Fibroblast of skin of left biceps (primary cell): ENCODE results near the gene EFNA3.
"Not testable (repeated sequence)": the region's sequence is repeated elsewhere in the genome, so short reads cannot be mapped to it uniquely, and the experiment has no call there.

Experiments used
- DNase-seq, 2 experiments: peaks; one replicate each; pipeline ENCODE4 v3.0.0-alpha.2; 2013; ENCODE audit warnings: low read depth in 2 of 2

EFNA3 gene

DNA sequence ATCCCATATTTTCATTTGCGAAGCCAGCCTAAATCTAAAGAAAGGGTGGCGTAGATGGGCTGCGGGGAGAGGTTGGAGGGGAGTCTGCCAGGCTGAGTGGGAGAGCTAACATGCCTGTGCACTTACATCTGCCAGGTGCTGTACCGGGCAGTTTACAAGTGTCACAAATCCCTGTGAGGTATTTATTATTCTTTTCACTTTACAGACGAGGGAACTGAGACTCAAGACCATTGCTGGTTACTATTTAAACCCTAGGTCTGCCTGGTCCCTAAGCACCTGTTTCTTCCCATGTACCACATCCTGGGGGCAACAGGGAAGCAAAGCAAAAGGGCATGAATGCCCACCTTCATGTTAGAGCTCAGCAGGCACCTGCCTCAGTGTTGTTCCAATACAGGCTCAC lies 29.7 kb downstream of the EFNA3 start:
- no peak for DNase-seq

DNA sequence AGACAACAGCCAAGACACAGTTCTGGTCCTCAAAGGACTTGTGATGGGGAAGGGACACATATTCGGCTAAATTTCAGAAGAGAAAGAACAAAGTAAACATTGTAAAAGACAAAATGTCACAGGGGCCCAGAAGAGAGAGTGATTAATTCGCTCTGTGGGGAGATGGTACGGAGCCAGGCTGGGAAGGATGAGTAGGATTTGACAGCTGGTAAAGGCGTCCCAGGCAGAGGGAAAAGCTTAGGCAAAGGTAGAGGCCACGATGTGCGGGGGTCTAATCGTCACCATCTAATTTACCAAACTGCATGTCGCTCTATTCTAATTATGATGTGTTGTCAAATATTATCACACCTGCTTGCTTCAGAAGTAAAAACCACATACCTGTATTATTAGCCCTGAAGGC lies 31.7 kb downstream of the EFNA3 start:
- DNase-seq = no peak

- no peak for DNase-seq
Observed at GRCh38 chr1:155110826-155111225, 32.2 kb downstream of the EFNA3 start.

- no peak for DNase-seq
Observed at GRCh38 chr1:155113450-155113980, 34.9 kb downstream of the EFNA3 start.

GRCh38 chr1:155116113-155116764 lies 37.6 kb downstream of the EFNA3 start:
- no peak for DNase-seq

DNA sequence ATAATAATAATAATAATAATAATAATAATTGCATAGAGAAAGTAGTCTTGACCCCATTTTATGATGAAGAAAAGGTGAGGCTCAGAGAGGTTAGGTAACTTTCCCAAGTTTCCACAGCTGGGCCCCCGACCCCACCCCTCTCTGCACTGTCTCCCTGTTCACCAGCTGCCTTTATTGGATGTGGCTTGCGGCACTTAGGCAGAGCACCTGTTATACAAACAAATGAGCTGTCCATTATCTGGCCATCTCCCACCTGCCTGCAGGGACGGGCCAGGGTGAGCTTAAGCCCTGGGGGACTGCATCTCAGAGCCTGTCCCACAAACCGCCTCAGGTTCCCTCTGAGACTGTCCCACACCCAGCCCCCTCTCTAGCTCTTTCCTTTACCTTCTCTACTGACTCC lies 39.0 kb downstream of the EFNA3 start:
- no peak for DNase-seq

GRCh38 chr1:155118090-155118489 lies 39.5 kb downstream of the EFNA3 start:
- DNase-seq = not testable (repeated sequence)

DNA sequence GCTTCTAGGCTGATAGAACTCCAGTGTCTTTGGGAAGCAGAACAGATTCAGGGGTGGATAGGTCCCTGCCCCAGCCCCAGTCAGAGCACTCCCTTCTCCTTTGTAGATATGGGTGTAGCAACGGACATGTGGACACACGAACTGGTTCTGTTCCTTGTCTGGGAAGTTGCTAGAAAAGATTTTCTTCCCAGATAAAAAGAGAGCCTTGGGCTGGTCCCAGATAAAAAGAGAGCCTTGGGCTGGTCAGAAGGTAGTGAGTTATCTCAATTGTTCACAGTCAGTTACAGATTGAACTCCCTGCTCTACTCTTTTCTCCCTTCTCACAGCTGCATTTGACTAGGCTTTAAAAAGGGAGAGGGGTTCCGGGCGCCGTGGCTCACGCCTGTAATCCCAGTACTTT lies 41.6 kb downstream of the EFNA3 start:
- no peak for DNase-seq

DNA sequence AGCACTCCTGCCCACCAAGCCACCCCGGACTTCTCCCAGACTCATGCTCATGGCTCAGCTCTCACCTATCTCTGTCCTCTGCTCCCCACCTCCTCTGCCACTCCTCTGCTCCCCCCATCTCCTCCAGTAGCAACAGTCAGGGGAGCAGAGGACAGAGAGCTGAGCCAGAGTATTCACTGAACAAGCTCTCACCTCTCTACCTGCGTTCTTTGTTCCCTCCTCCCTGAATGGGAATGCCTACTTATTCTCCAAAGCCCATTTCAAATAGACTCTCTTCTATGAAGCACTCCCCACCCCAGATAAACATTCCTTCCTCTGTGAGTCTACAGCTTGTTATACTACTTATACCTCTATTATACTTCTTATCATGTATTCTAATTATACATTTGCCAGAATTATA lies 42.6 kb downstream of the EFNA3 start:
- DNase-seq = no peak

GRCh38 chr1:155122308-155122707 lies 43.7 kb downstream of the EFNA3 start:
- no peak for DNase-seq

DNA sequence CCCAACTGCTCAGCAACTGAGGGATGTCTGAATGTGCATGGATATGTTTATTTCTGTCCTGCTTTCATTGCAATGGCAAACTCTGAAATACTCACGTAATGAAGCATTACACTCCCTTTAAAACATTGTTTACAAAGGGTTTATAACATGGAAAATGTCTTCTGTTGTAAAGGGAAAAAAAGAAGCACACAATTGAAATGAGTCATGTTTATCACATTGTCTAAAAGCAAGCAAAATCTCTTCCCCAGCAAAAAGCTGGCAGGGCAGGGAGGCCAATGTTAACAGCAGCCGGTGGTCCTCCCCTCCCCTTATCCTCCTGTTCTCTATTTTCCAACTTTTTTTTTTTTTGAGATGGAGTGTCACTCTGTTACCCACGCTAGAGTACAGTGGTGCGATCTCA lies 45.2 kb downstream of the EFNA3 start:
- no peak for DNase-seq

DNA sequence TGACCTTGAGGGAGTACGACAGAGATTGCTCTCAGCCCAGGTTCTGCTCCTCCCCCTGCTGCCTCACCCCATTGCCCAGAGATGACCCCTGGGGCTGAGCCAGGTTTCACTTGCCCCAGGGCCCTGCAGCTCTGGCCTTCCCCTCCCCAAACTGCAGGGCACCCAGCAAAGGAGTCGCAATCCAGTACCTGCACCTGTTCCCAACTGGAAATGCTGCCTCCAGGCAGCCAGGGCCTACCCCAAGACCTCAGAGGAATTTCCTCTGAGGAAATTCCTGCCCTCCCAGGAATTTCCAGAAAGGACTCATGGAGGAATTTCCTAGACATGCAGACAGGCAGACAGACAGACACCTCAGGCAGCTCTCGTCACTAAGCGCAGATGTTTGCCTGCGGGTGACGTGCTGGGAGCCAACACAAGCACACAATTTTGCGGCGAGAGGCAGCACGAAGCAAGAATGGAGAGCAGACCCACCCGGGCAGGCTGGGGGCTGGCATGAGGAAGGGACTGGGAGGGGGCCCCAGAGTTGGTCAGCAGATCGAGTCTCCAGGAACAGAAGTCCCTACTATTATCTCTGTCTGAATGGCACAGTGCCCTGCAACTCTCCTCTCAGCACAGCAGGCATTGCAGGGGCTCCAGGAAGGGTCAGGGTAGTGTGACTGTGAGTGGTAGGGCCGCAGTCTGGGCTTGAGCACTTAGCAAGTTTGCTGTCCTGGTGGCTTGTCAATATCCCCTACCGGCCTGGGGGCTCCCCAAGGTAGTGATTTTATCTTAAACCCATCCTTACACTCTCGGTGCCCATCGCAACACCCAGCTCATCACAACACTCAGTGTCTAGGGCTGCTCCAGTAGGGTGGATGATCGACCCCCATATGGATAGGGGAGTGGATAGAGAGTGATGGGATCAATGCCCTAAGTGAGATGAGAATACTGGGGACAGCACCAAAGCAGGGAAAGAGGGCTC lies 46.1 kb downstream of the EFNA3 start:
- DNase-seq = no peak

GRCh38 chr1:155125511-155125945 lies 46.9 kb downstream of the EFNA3 start:
- no peak for DNase-seq

- DNase-seq = no peak
Observed at GRCh38 chr1:155125946-155126555, 47.4 kb downstream of the EFNA3 start.

- no peak for DNase-seq
Observed at GRCh38 chr1:155126556-155127104, 48.0 kb downstream of the EFNA3 start.

- DNase-seq = no peak
Observed at GRCh38 chr1:155127105-155127966, 48.7 kb downstream of the EFNA3 start, which contains the start of gene EFNA1. Gene EFNA1, plus strand, starts transcription at chr1:155127876. Its CDS starts 102 bp downstream, at chr1:155127978.

GRCh38 chr1:155127967-155128754 lies 49.5 kb downstream of the EFNA3 start:
- no peak for DNase-seq

- no peak for DNase-seq
Observed at GRCh38 chr1:155128755-155129473, 50.3 kb downstream of the EFNA3 start.

DNA sequence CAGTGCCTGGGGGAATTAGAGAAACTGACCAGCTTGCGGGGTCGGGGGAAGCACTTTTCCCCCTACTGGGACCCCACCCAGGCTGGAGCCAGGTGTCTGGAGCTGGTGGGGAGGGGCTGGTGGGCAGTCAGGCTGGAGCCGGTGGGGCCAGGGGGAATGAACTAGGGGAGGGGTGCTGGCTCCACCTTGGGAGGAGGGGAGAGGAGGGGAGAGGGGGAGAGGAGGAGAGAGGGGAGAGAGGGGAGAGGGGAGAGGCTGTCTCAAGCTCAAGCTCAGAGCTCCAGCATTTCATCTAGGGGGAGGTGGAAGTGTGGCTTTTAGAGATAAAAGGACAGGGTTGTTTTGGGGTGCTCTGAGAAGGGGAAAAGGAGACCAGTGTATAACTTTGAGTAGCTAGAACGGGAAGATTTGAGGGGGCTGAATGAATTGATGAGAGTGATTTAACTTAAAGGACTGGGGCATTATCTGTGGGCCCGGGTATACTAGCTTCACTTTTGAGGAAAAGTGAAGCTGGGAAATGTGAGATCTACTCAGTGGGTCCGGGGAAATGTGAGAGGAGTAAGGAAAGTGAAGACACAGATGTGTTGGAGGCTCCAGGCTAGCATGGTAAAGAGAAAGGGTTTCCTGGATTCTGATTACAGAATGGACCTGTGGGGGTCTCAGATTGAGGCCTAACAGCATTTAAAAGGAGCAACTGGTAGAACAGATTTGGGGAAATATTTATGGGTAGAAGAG lies 51.8 kb downstream of the EFNA3 start:
- DNase-seq = no peak
